Uterus (tissue), 4 donors: ENCODE data around the gene RP2. TPM values are rescaled to one million over a fixed set of nuclear protein-coding genes. Genes with fewer than 3 reads are reported as not detected.

Source experiments
- DNase-seq, 2 donors: peaks; one replicate each; pipeline ENCODE4 v3.0.0-alpha.2; 2019 to 2020
- H3K27ac ChIP-seq, 2 donors: fragments of 200-600 bp; sonication (generic); 1 replicate in 1 of 2; 2 replicates in 1 of 2; pipeline ENCODE4 v1.5.1; 2016 to 2018
- H3K27me3 ChIP-seq, 2 donors: fragments of 200-600 bp; sonication (generic); one replicate each; pipeline ENCODE4 v1.5.1; 2018 to 2019; ENCODE audit warnings: control low read depth in 1 of 2
- H3K36me3 ChIP-seq, 2 donors: fragments of 200-600 bp; sonication (generic); one replicate each; pipeline ENCODE4 v1.5.1; 2019; ENCODE audit warnings: control low read depth in 1 of 2
- H3K4me1 ChIP-seq, 2 donors: fragments of 200-600 bp; sonication (generic); one replicate each; pipeline ENCODE4 v1.5.1; 2018 to 2019; ENCODE audit warnings: control low read depth in 1 of 2
- H3K4me3 ChIP-seq, 2 donors: fragments of 200-600 bp; sonication (generic); 1 replicate in 1 of 2; 2 replicates in 1 of 2; pipeline ENCODE4 v1.5.1; 2018 to 2019; ENCODE audit warnings: mild to moderate bottlenecking in 1 of 2
- H3K9me3 ChIP-seq, 2 donors: fragments of 200-600 bp; sonication (generic); one replicate each; pipeline ENCODE4 v1.5.1; 2019; ENCODE audit warnings: control low read depth in 1 of 2
- POLR2A ChIP-seq, 2 donors: fragments of 450-650 bp; IDR thresholded peaks; one replicate each; pipeline ENCODE4 v1.6.1; 2016; ENCODE audit warnings: antibody characterized with exemption in 2 of 2, mild to moderate bottlenecking in 1 of 2, moderate library complexity in 1 of 2
- intact Hi-C: fragments of 100-400 bp; cut with DNase I; formaldehyde crosslinking; loops from one replicate; pipeline ENCODE4 v1.15.1; 2023; ENCODE audit warnings: low total_unique reads
- total RNA-seq, 4 donors: library from RNA; depleted of rRNA in 3 of 4; stranded (reverse); fragments of >200 nt in 3 of 4; gene quantifications; one replicate each; pipeline versions ENCODE4 v1.1.0 to v1.2.4, GENCODE V29; 2014 to 2023
- TF ChIP-seq, protein P1 (sequence below), 4 experiments: fragments of 200-600 bp in 2 of 4; fragments of 450-650 bp in 2 of 4; sonication (generic) in 2 of 4; IDR thresholded peaks; one replicate each; pipeline ENCODE4 v1.5.1; 2016 to 2019; ENCODE audit warnings: antibody characterized with exemption in 4 of 4, mild to moderate bottlenecking in 2 of 4, moderate library complexity in 1 of 4
- donor health status: DM: yes; HTN: yes; CAD: no.

RP2 gene
- total RNA-seq, 4 donors from 2014 or later, result 1.0 to 33.0 (median 7.0) TPM

DNA sequence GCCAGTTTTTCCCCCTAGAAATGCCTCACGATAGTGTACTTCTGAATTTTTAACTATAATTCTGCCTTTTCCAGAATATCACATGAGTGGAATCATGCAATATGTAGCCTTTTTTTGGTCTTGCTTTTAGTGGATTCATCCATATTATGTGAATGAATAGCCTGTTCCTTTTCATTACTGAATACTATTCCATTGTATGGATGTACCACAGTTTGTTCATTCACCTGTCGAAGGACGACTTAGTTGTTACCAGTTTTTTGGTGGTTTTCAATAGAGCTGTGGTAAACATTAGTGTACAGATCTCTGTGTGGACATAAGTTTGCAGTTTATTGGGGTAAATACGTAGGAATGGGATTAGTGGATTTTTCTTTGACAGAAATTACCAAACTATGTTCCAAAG is 83.4 kb downstream of the RP2 start:
- H3K9me3 ChIP-seq, result peaks cover 0 to 5% of the 10 kb centered on the region in 2 donors
- H3K4me3 ChIP-seq, result no peak overlapping the region
- no peak for DNase-seq
- intact Hi-C loops, result no loop called here
- H3K4me1 ChIP-seq, result no peaks in the 10 kb centered on the region
- TF ChIP-seq POLR2A (IDR thresholded peaks at IDR 0.05), result no peak
- TF ChIP-seq, protein P1, sequence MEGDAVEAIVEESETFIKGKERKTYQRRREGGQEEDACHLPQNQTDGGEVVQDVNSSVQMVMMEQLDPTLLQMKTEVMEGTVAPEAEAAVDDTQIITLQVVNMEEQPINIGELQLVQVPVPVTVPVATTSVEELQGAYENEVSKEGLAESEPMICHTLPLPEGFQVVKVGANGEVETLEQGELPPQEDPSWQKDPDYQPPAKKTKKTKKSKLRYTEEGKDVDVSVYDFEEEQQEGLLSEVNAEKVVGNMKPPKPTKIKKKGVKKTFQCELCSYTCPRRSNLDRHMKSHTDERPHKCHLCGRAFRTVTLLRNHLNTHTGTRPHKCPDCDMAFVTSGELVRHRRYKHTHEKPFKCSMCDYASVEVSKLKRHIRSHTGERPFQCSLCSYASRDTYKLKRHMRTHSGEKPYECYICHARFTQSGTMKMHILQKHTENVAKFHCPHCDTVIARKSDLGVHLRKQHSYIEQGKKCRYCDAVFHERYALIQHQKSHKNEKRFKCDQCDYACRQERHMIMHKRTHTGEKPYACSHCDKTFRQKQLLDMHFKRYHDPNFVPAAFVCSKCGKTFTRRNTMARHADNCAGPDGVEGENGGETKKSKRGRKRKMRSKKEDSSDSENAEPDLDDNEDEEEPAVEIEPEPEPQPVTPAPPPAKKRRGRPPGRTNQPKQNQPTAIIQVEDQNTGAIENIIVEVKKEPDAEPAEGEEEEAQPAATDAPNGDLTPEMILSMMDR (IDR thresholded peaks at IDR 0.05), result no peak
- H3K27ac ChIP-seq, result no peak overlapping the region
- H3K27me3 ChIP-seq, result no peaks in the 10 kb centered on the region
- H3K36me3 ChIP-seq, result no peaks in the 10 kb centered on the region

DNA sequence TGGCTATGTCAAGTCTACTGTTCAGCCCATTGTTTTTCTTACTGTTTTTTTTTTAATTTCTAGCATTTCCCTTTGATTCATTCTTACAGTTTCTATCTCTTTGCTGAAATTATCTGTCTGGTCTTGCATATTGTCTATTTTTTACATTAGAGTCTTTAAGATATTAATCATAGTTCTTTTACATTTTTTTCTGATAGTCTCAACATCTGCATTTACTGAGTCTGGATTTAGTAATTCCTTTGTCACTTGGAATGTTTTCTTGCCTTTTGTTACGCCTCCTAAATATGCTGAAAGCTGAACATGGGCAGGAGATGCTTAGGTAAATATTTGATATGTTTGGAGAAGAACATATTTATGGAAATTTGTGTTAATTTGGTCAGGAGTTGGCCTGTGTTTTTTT is 85.8 kb downstream of the RP2 start:
- Histone ChIP-seq H3K4me1 (no peaks in the 10 kb centered on the region), H3K4me3 (no peak overlapping the region), H3K9me3 (peaks cover 0 to 5% of the 10 kb centered on the region in 2 donors), H3K27me3 (no peaks in the 10 kb centered on the region), H3K36me3 (no peaks in the 10 kb centered on the region), H3K27ac (no peak overlapping the region)
- intact Hi-C loops, result no loop called here
- TF ChIP-seq POLR2A (IDR thresholded peaks at IDR 0.05), result no peak
- TF ChIP-seq, protein P1 (IDR thresholded peaks at IDR 0.05), result no peak
- DNase-seq, result no peak

DNA sequence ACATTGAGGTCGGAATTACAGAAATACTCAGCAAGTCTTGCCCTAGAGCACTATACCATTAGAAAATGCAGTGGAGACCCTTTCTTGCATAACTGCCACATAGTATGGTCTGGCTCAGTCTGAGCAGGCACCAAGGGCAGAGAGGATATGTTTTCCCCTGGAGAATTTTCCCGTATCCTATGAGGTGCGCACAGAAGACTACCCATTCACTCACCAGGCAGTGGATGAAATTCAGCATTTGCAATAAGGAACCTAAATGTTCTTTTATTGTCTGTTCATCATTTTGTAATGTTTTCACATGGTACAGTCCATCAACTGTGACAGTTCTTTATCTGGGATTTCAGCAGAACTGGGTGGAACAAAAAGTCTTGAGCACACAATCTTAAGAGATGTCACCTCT is 90.9 kb downstream of the RP2 start:
- intact Hi-C loops, result no loop called here
- H3K36me3 ChIP-seq, result no peaks in the 10 kb centered on the region
- DNase-seq, result no peak
- TF ChIP-seq POLR2A (IDR thresholded peaks at IDR 0.05), result no peak
- TF ChIP-seq, protein P1 (IDR thresholded peaks at IDR 0.05), result no peak
- H3K4me3 ChIP-seq, result no peak overlapping the region
- H3K9me3 ChIP-seq, result no peaks in the 10 kb centered on the region
- H3K27ac ChIP-seq, result no peak overlapping the region
- no peaks in the 10 kb centered on the region for H3K27me3 ChIP-seq
- no peaks in the 10 kb centered on the region for H3K4me1 ChIP-seq

DNA sequence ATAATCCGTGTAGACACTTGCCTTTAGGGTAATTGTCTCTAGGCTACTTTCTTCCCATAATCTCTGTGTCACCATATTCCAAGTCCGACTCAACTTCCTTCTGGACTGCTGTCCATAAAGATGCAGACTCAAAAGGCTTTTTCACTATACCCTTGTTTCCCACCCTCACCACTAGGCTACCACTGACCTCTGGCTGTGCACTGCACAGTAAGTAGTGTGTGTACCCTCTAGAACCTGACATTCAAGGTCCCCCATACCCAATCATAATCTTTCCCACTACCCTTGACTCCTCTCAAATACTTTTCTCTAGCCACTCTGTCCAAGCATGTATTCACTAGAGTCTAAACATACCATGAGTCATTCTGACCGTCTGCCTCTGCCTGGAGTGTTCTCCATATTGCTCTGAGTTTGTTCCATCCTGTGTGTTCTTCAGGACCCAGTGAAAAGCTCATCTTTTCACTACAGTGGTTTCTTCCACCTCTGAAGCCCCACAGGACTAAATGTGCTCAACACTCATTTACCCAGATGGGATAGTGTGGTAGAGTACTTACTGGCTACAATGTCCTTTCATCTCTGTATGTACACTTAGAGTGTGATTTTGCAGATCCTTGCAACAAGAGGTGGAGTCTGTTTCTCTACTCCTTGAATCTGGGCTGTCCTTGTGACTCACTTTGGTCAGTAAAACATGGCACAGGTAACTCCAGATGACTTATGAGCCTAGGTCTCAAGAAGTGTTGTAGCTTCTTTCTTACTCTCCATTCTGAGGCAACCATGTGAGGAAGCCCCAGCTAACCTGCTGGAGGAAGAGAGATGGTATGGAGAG is 92.8 kb downstream of the RP2 start:
- no peaks in the 10 kb centered on the region for H3K9me3 ChIP-seq
- no peak overlapping the region for H3K4me3 ChIP-seq
- intact Hi-C loops, result no loop called here
- no peaks in the 10 kb centered on the region for H3K4me1 ChIP-seq
- H3K27me3 ChIP-seq, result no peaks in the 10 kb centered on the region
- H3K36me3 ChIP-seq, result no peaks in the 10 kb centered on the region
- TF ChIP-seq, protein P1 (IDR thresholded peaks at IDR 0.05), result no peak
- TF ChIP-seq POLR2A (IDR thresholded peaks at IDR 0.05), result no peak
- no peak overlapping the region for H3K27ac ChIP-seq
- no peak for DNase-seq

Other genes with a start within 250 kb of the RP2 start
- gene SLC9A7, start 77.9 kb upstream of the RP2 start, total RNA-seq, result 1 to 10 TPM in 2 of 4 donors, under 1 TPM in 2; 0.51 to 6.4 (median 3.3) TPM
- gene JADE3, start 75.4 kb downstream of the RP2 start, total RNA-seq, result 10 to 100 TPM in 2 of 4 donors, 1 to 10 TPM in 2; 6.9 to 15.5 (median 10.2) TPM
- 10 to 100 TPM in 1 of 4 donors, 1 to 10 TPM in 1, under 1 TPM in 2; 0.59 to 11.3 (median 4.0) TPM for gene RGN, start 241.4 kb downstream of the RP2 start, total RNA-seq